HEK293T (cell line): ENCODE results near the gene PRKCA.

Source experiments
- ARNT ChIP-seq: fragments of 450-650 bp; IDR thresholded peaks from 2 replicates; pipeline ENCODE4 v1.6.1; 2017; ENCODE audit warnings: mild to moderate bottlenecking
- BHLHE40 ChIP-seq: fragments of 450-650 bp; IDR thresholded peaks from 2 replicates; pipeline ENCODE4 v1.6.1; 2016; ENCODE audit warnings: mild to moderate bottlenecking, moderate library complexity, borderline replicate concordance
- FOXK2 ChIP-seq: fragments of 450-650 bp; IDR thresholded peaks from 2 replicates; pipeline ENCODE4 v1.6.1; 2016; ENCODE audit warnings: mild to moderate bottlenecking

GRCh38 chr17:66661411-66662256, 359.2 kb downstream of the PRKCA start:
- TF ChIP-seq FOXK2 (no peak), ARNT (no peak), BHLHE40 (no peak)
